ENCODE results near the gene C20orf144. TPM values are rescaled to one million over a fixed set of nuclear protein-coding genes. Genes with fewer than 3 reads are reported as not detected.
A peak's percentile ranks its signal among the peaks of the same experiment; 100 is the strongest.

Gene C20orf144
- polyA plus RNA-seq, 1 donor = 0.33 TPM

DNA sequence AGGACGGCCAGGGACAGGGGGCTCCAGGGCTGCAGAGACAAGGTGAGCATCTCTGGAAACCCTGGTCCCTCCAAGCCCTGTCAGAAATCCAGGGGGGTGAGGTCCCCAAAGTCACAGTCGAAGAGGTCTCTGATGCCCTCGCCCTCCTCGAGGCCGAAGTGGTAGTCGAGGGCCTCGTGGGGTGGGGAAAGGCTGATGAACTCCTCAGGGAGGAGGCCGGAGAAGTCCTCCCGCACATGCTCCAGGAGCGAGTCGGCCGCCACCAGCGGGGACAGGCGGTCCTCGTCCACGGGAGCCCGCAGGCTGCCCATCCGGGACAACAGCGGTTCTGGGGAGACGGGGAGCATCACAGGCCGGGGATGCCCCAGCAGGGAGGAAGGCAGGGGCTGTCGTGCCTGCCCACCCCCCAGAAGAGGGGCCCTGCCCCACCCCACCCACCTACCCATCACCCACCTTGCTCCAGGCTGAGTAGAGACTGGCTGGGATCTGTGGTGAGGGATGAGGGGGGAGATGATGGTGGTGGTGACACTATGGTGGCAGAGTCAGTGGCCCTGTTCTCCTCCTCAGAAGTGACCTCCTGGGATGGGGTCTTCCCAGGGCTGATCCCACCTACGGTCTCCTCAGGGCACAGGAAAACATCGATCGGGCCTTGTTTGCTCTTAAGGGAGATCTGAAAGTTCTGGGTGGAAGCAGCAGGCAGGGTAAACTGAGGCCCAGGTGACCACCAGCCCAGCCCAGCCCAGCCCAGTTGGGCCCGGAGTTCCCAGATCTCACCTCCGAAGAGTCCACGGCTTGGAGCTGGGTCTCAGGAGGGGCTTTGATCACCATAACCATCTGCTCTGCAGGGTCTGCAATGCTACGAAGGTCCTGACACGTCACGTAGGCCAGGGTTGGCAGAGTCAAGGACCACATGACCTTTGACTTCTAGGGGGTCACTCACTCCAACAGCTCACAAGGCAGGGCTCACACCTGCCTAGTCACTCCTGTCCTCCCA lies 14.8 kb downstream of the C20orf144 start:
- no peak for DNase-seq

DNA sequence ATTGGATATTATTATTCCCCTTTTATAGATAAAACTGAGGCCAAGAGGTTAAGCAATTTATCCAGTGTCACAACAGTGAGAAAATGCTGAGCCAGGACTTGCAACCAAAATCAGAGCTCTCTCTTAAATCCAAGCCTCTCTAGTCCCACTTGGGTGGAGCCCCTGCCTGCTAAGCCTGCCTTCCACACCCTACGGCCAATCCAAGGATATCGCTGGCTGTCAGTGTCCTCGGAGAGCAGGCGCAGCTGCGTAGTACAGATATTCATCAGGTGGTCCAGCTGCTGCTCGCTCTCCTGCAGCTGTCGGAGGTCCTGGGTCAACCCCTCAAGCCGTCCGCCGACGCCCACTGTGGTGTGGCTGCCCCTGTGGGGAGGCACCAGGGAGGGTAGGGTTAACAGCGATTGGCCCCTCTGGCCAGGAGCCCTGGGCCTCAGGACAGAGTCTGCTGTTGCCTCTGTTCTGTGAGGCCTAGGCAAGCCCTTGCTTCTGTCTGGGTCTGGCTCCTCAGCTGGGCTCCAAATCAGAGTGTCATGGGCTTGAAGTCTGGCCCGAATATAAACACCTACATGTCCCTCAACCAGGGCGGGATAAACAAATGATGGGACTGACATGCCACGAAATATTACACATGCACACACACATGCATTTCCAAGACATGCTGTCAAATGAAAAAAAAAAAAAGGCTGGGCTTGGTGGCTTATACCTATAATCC lies 16.0 kb downstream of the C20orf144 start:
- no peak for DNase-seq

GRCh38 chr20:33679758-33680485 lies 17.8 kb downstream of the C20orf144 start:
- no peak for DNase-seq

DNA sequence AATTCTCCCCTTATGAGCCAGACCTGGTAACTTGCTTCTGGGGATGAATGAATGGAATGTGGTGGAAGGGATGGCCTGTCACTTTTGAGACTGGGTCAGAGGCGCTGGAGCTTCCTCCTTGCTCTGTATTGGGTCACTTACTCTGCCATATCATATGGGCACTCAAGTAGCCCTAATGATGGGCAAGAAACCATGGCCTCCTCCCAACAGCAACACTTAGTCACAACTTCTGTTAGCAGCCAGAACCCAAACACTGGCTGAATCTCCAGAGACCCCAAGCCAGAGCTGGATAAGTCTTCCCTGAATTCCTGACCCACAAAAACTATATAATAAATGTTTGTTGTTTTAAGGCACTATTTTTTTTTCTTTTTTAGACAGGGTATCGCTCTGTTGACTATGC lies 18.6 kb downstream of the C20orf144 start:
- no peak for DNase-seq

- no peak for DNase-seq
Measured at GRCh38 chr20:33681288-33681687, 19.2 kb downstream of the C20orf144 start.

DNA sequence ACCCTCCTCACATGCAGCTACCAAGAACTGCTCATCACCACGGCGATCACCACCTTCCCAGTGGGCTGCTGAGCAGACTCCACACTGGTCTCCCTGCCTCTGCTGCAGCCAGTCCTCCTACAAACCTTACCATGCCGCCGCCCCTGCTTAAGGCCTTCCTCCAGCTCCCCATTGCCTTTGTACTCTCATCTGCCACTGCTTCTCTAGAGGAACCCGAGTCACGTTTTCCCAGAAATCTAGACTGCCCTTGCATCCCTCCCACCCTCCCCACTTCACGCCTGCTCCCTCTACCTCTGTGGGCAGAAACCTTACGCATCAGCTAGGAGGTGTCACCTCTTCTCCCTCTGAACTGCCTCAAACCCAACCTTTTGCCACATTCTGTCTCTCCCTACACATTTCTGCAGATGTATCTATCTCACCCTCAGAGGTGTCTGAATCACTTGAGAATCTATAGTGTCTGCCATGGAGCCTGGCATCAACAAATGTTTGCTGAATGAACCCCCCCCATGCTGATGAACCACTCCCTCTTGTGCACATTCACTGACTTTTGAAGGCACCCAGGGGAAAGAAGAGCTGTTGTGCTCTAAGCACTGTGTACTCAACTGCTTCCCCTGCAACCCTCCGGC lies 19.7 kb downstream of the C20orf144 start:
- DNase-seq = no peak

DNA sequence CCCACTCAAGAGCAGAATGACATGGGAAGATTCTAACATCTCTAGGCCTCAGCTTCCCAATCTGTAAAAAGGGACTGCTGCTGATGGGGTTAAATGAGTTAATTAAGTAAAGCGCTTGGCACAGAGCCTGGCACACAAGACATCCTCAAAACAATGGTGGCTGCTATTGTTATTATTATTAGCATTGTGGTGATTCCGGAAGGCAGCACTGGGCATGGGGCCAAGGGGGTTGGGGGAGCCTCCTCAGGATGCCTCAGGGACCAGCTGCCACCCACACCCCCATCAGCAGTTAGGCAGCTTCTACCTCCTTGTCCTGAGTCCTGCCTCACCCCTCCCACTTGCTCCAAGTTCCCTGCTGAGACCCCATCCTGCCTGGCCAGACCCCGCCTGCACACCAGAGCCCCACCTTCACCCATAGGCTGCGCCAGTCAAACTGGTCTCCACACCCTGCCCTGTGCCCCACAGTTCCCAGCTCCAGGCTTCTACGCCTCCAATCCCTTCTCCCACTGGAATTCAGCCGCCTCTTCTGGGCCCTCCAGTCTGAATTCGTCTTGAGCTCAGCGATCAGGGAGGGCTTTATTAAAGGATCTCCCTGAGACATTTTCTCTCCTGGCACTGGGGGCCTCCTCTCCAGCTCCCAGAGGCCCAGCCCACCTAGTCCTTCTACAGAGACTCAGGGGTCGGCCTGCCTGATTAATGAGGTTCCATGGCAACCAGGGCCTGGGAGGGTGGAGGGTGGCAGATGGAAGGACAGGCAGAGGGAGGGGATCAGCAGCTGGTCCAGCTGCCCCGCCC lies 22.6 kb downstream of the C20orf144 start:
- DNase-seq = no peak

DNA sequence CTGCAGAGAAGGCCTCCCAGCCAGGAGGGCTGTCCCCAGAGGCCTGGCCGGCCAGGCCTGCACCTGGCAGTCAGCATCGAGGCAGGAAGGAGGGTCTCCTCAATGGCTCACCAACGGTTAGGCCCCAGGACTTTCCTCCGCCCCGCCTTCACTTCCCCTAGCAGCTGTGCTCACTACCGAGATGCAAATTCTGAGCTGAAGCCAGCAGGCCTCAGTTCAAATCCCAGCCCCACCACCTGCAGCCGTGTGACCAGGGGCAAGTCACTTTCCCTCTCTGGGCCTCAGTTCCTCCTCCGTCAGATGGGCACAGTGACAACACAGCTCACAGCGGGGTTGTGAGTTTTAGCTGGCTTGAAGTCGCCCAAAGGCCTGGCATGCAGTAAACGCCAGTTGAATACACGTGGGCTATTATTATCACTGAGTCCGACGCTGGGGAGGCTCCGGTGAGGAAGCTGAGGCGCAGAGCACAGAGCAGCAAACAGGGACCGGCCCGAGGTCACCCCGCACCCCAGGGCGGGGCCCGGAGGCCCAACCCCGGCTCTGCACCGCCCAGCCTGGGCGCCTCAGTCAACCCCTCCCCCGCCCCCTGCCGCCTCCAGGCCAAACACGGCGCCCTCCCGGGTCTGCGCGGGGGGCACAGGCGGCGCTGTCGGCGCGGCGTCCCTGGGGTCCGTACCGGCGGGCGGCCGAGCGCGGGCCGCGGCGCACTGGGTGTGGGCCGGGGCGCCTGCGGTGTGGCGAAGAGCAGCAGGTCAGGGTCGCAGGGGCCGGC lies 23.4 kb downstream of the C20orf144 start:
- DNase-seq = no peak

DNA sequence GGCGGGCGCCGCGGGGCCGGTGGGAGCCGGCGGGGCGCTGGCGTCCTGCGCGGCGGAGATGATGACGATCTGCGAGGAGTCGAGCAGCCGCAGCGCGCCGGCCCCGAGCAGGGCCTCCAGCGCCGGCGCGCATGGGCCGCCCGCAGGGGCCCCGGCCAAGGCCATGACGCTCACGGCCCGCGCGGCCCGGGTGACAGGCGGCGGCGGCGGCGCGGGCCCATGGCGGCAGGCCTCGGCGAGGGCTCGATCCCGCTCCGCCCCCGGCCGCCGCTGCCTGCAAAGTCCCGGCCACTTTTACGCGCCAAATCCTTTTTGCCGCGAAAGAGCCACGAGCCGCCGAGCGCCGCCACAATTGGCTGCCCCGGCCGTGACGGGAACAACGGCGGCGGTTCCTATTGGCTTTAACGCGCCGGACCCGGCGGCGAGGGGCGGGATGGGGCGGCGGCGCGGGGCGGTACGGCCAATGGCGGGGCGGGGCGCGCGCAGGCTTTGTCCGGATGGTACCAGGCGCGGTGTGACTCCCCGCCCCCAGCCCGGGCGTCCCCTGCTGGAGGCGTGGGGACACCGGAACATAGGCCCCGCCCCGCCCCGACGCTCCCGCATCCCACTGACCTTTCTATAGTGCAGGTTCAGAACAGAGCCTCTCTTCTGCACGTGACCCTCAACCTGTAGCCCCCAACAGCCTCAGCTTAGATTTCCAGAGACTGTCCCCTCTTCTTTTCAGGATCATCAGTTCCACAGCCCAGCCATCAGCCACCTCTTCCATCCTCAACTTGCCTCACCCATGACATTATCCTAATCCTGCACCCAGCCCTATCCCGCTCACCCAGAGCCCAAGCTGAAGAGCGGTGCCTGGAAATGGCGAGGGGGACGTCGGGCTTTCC lies 24.2 kb downstream of the C20orf144 start, which contains the start of gene E2F1:
TSS of gene E2F1 (minus strand) at position 286 of the 884 bp plus-strand sequence. CDS start at position 165, 121 bp downstream.
- DNase-seq = peak; percentile 94

GRCh38 chr20:33686984-33687366 lies 24.8 kb downstream of the C20orf144 start:
- no peak for DNase-seq

DNA sequence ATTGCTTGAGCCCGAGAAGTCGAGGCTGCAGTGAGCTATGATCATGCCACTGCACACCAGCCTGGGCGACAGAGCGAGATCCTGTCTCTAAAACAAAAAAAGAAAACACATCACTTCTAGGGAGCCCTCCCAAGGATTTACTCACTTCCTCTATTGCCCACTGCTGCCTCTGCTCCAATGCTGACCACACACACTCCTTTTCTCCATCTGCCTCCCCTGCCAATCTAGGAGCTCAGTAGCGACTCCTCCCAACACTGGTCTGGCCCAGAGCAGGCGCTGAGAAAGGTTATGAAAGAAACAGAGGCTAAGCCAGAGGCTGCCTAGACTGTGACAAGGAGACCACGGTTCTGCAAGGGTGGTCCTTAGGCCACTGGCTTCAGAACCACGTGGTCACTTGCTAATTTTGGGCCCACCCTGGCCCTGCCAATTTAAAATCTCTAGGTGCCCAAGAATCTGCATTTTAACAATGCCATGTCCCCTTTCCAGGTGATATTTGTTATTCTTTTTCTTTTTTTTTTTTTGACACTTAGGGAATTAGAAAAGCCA lies 25.3 kb downstream of the C20orf144 start:
- no peak for DNase-seq

DNA sequence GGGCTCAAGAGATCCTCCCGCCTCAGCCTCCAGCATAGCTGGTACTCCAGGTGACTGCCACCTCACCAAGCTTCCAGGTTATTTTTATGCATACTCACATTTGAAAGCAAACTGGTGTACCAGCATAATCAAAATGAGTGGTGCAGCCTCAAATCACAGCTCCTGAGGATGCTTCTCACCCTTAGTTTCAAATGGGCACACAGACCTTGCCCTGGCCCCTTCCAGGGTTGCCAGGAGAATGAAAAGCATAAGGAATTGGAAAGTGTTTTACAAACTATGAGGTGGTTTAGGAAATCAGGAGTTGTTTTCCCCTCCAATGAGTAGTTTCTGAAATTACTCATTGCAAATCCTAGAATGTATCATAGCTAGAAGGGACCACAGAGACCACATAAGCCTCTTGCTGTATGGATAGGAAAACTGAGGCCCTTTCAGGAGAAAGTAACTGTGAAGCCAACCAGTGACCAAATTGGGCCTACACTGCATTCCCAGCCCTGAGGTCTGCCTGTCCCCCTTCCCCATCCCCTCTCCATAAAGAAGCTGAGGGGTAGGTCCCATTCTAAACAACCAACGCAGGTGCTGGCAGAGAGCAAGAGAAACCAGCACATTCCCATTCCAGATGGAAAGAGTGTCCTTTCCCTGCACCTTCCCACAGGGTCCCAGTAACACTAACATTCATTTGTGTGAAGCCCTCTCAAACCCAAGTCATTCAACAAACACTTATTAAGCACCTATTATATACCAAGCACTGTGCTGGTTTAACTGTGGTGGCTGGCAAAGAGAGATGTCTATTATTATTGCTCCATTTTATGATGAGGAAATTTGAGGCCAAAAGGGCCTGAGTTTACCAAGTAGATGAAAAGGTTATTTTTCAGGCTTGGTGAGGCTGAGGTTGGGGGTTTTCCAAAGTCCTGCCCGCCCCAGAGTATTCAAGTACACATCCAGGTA lies 26.1 kb downstream of the C20orf144 start:
- no peak for DNase-seq

DNA sequence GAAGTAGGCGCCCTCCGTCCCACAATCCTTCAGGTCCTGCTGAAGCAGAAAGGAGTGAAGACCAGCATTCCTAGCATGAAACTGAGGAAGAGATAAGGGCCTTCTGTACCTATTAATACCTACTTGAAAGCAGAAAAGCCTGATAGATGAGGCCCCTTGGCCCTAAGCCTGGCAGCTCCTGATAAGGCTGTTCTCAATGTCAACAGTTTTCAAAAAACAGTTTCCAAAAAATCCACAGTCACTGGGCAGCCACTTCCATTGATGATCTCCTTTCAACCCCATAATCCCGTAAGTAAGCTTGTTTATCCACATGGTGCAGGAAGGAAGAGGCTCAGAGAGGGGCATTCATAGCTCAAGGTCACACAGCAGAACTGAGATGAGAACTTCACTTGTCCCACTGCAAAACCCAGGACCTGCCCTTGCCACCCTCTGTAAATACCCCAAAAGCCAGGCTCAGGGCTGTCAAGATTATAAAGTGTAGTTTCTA lies 26.9 kb downstream of the C20orf144 start:
- DNase-seq = no peak

DNA sequence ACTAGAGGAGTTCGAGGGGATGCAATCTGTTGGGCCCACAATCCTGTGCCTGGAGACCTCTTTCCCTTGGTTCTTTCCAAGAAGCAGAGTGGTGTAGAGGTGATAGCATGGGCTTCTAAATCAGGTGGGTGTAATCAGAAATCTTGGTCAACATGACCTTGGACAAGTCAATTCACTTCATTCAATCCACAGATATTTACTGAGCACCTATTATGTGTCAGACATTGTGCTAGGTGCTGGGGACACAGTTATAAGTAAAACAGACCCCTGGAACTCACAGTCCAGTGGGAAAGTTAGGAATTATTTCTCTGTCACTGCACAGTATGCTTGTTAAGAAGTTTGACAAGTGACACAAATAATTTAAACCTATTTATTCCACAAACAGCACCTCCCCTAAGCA lies 27.4 kb downstream of the C20orf144 start:
- DNase-seq = no peak

DNA sequence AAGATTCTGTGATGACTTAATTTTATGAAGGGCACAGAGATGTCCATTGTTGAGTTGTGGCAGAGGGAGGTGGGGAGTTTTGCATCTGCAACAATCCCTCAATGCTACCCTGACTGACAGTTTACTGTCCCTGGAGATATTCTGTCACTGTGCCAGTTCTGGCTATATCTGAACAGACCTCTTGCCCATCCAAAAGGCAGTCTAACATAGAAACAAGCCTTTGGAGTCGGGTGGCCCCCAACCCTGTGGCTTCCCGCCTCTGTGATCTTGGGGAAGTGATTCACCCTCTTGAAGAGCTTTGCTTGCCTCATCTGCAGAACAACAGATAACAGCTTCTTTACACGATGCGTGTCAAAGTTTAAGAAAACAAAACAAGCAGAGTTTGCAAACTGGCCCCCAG lies 27.8 kb downstream of the C20orf144 start:
- DNase-seq = no peak

GRCh38 chr20:33693289-33693688 lies 31.2 kb downstream of the C20orf144 start:
- DNase-seq = no peak

Data from left kidney (tissue), 2 donors.